Neural progenitor cell (in vitro differentiated cells): Measurements from ENCODE around the gene UBE2J1.

Experiments used
- CTCF ChIP-seq: fragments of 200-600 bp; sonication (generic); IDR thresholded peaks from 2 replicates; pipeline ENCODE4 v1.5.1; 2017; ENCODE audit warnings: antibody characterized with exemption, mild to moderate bottlenecking
- EZH2 ChIP-seq: fragments of 200-600 bp; sonication (generic); IDR thresholded peaks from 2 replicates; pipeline ENCODE4 v1.6.1; 2017; ENCODE audit warnings: antibody characterized with exemption, mild to moderate bottlenecking, moderate library complexity
- EZH2phosphoT487 ChIP-seq: fragments of 200-600 bp; sonication (generic); IDR thresholded peaks from 2 replicates; pipeline ENCODE4 v1.6.1; 2017; ENCODE audit warnings: antibody characterized with exemption

DNA sequence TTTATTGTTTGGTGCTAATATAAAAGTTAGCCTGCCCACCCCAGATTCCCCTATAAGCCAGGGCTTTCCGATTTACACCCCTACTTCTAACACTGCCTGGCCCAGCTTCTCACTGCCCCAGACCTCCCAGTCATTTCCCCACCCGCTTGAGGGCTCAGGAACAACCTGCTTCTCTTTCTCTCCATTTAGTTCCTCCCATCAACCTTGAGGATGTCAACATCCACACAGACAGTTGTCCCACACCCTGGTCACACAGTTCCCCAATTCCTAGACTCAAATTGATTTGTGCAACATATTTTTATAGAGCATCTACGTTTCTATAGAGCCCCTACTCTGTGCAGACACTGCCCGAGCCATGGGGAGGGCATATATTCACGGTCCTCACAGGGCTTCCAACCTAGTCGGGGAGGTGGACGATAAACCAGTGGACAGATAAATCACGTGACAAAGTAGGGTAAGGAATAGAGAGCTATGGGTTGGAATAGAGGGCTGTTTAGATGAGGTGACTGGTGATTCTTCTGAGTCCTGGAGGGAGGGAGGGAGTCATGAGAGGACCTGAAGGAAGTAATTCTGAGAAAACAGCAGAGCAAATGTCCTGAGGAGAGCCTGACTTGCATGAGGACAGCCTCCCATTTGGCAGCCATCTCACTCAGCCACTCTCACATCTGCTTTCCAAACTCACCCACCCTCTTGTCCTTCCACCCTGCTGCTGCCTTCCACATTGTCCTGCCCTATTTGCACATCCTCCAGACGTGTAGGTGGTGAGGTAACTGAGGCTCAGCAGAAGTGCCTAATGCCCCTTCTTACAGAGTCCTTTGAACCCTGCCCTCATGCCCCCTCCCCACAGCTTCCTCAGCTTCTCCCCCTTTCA lies 43.8 kb downstream of the UBE2J1 start:
- TF ChIP-seq CTCF (no peak), EZH2phosphoT487 (no peak), EZH2 (no peak)
